H9 (cell line): ENCODE measurements around the gene TMEM245. TPM values are rescaled to one million over a fixed set of nuclear protein-coding genes. Genes with fewer than 3 reads are reported as not detected.
"Not testable (repeated sequence)": the region's sequence is repeated elsewhere in the genome, so short reads cannot be mapped to it uniquely, and the experiment has no call there.

Experiments
- DNase-seq: peaks from one replicate; pipeline ENCODE4 v3.0.0-alpha.2; 2017
- H2AFZ ChIP-seq: one replicate; pipeline ENCODE4 v1.6.1; 2013; ENCODE audit warnings: mild to moderate bottlenecking, low read length, control low read depth, moderate library complexity
- H2AK5ac ChIP-seq: 2 replicates; pipeline ENCODE4 v1.6.1; 2013; ENCODE audit warnings: low read length, control low read depth, mixed read lengths; ENCODE audit not compliant: insufficient read length
- H2BK120ac ChIP-seq: one replicate; pipeline ENCODE4 v1.6.1; 2013; ENCODE audit warnings: low read depth, mild to moderate bottlenecking, low read length, control low read depth, inconsistent platforms; ENCODE audit not compliant: poor library complexity, severe bottlenecking
- H2BK12ac ChIP-seq: 2 replicates; pipeline ENCODE4 v1.6.1; 2013; ENCODE audit warnings: low read length, control low read depth, mixed read lengths, low read depth; ENCODE audit not compliant: insufficient read length
- H2BK15ac ChIP-seq: 2 replicates; pipeline ENCODE4 v1.6.1; 2013; ENCODE audit warnings: low read depth, low read length, control low read depth
- H2BK20ac ChIP-seq: one replicate; pipeline ENCODE4 v1.6.1; 2013; ENCODE audit warnings: low read depth, mild to moderate bottlenecking, low read length, control low read depth, inconsistent platforms; ENCODE audit not compliant: poor library complexity, severe bottlenecking
- H2BK5ac ChIP-seq: 2 replicates; pipeline ENCODE4 v1.6.1; 2013; ENCODE audit warnings: low read length, control low read depth, mixed read lengths; ENCODE audit not compliant: insufficient read length
- H3K14ac ChIP-seq: 2 replicates; pipeline ENCODE4 v1.6.1; 2013; ENCODE audit warnings: low read length, control low read depth; ENCODE audit not compliant: insufficient read depth
- H3K18ac ChIP-seq: 2 replicates; pipeline ENCODE4 v1.6.1; 2013; ENCODE audit warnings: low read depth, mild to moderate bottlenecking, mixed read lengths, low read length, control low read depth; ENCODE audit not compliant: insufficient read length
- H3K23ac ChIP-seq: 2 replicates; pipeline ENCODE4 v1.6.1; 2013; ENCODE audit warnings: low read length, control low read depth, mixed read lengths, low read depth; ENCODE audit not compliant: insufficient read length
- H3K23me2 ChIP-seq: 2 replicates; pipeline ENCODE4 v1.6.1; 2013; ENCODE audit warnings: low read depth, mild to moderate bottlenecking, mixed read lengths, low read length, control low read depth; ENCODE audit not compliant: insufficient read length, poor library complexity, severe bottlenecking
- H3K27ac ChIP-seq: 2 replicates; pipeline ENCODE4 v1.5.1; 2013; ENCODE audit warnings: low read length, control low read depth, mixed read lengths, low read depth; ENCODE audit not compliant: insufficient read length
- H3K27me3 ChIP-seq: 2 replicates; pipeline ENCODE4 v1.6.1; 2013; ENCODE audit warnings: low read length, control low read depth, inconsistent platforms; ENCODE audit not compliant: insufficient read depth
- H3K4ac ChIP-seq: 2 replicates; pipeline ENCODE4 v1.6.1; 2013; ENCODE audit warnings: low read depth, mild to moderate bottlenecking, control low read depth, inconsistent platforms, low read length, moderate library complexity
- H3K4me1 ChIP-seq: 2 replicates; pipeline ENCODE4 v1.6.1; 2013; ENCODE audit warnings: low read length, control low read depth, inconsistent platforms; ENCODE audit not compliant: insufficient read depth
- H3K4me2 ChIP-seq: 2 replicates; pipeline ENCODE4 v1.6.1; 2013; ENCODE audit warnings: low read length, control low read depth, mixed read lengths; ENCODE audit not compliant: insufficient read length, insufficient read depth
- H3K56ac ChIP-seq: 2 replicates; pipeline ENCODE4 v1.6.1; 2013; ENCODE audit warnings: low read depth, mild to moderate bottlenecking, mixed read lengths, low read length, control low read depth; ENCODE audit not compliant: insufficient read length
- H3K79me1 ChIP-seq: 2 replicates; pipeline ENCODE4 v1.6.1; 2013; ENCODE audit warnings: low read depth, mild to moderate bottlenecking, moderate library complexity, low read length, control low read depth, inconsistent platforms; ENCODE audit not compliant: insufficient read depth, poor library complexity, severe bottlenecking
- H3K79me2 ChIP-seq: 2 replicates; pipeline ENCODE4 v1.6.1; 2013; ENCODE audit warnings: low read length, control low read depth, inconsistent platforms; ENCODE audit not compliant: insufficient read depth
- H3K9ac ChIP-seq: 2 replicates; pipeline ENCODE4 v1.6.1; 2013; ENCODE audit warnings: low read length, control low read depth, mixed read lengths; ENCODE audit not compliant: insufficient read length; ENCODE audit errors: extremely low read depth
- H3K9me3 ChIP-seq: one replicate; pipeline ENCODE4 v1.6.1; 2013; ENCODE audit warnings: low read depth, low read length, inconsistent platforms; ENCODE audit not compliant: control insufficient read depth
- H3T11ph ChIP-seq: one replicate; pipeline ENCODE4 v1.6.1; 2013; ENCODE audit warnings: mild to moderate bottlenecking, low read length, control low read depth, inconsistent platforms
- H4K20me1 ChIP-seq: one replicate; pipeline ENCODE4 v1.6.1; 2013; ENCODE audit not compliant: control insufficient read depth, insufficient read length, insufficient read depth
- H4K5ac ChIP-seq: 2 replicates; pipeline ENCODE4 v1.6.1; 2013; ENCODE audit warnings: low read depth, mild to moderate bottlenecking, mixed read lengths, low read length, control low read depth; ENCODE audit not compliant: insufficient read length
- H4K8ac ChIP-seq: replicated peaks from 2 replicates; pipeline ENCODE4 v1.6.1; 2013; ENCODE audit warnings: low read length, control low read depth, mixed read lengths, low read depth; ENCODE audit not compliant: insufficient read length
- H4K91ac ChIP-seq: 2 replicates; pipeline ENCODE4 v1.6.1; 2013; ENCODE audit warnings: low read depth, mild to moderate bottlenecking, moderate library complexity, mixed read lengths, low read length, control low read depth; ENCODE audit not compliant: insufficient read length
- H3K27ac Mint-ChIP-seq, 3 experiments: 2 replicates in 2 of 3; 3 replicates in 1 of 3; pipeline ENCODE4 v1.8.0; 2020 to 2021; ENCODE audit warnings: mixed read lengths in 3 of 3, mild to moderate bottlenecking in 1 of 3, moderate library complexity in 1 of 3
- H3K27me3 Mint-ChIP-seq: 2 replicates; pipeline ENCODE4 v1.8.0; 2021; ENCODE audit warnings: low read depth, mild to moderate bottlenecking, moderate library complexity, mixed read lengths
- H3K36me3 Mint-ChIP-seq, 3 experiments: 2 replicates in 2 of 3; 3 replicates in 1 of 3; pipeline ENCODE4 v1.8.0; 2020 to 2021; ENCODE audit warnings: low read depth in 3 of 3, mixed read lengths in 3 of 3; ENCODE audit not compliant: insufficient read depth in 1 of 3
- H3K4me1 Mint-ChIP-seq, 2 experiments: 2 replicates each; pipeline ENCODE4 v1.8.0; 2020; ENCODE audit warnings: mixed read lengths in 2 of 2
- H3K4me3 Mint-ChIP-seq, 2 experiments: 2 replicates in 1 of 2; 3 replicates in 1 of 2; pipeline ENCODE4 v1.8.0; 2020 to 2021; ENCODE audit warnings: mild to moderate bottlenecking in 2 of 2, mixed read lengths in 2 of 2, moderate library complexity in 1 of 2
- H3K9me3 Mint-ChIP-seq, 2 experiments: 2 replicates in 1 of 2; 3 replicates in 1 of 2; pipeline ENCODE4 v1.8.0; 2020; ENCODE audit warnings: mild to moderate bottlenecking in 2 of 2, mixed read lengths in 2 of 2, moderate library complexity in 1 of 2
- CTCF ChIP-seq: fragments of 200-600 bp; sonication (generic); conservative IDR thresholded peaks from 3 replicates; pipeline ENCODE4 v1.8.0; 2021; ENCODE audit warnings: antibody characterized with exemption, mild to moderate bottlenecking
- WGBS: extraction: QIAGEN DNeasy Blood & Tissue Kit; methylation state at CpG from one replicate; pipeline ENCODE4 v1.1.7; 2013; ENCODE audit warnings: missing lambda C conversion rate, low lambda C conversion rate, mixed read lengths; ENCODE audit not compliant: insufficient read length; ENCODE audit errors: extremely low coverage; 5-methylcytosine and 5-hydroxymethylcytosine counted together
- total RNA-seq: library from RNA; stranded (reverse); gene quantifications from 2 replicates; pipeline ENCODE4 v1.2.1, GENCODE V29; 2021

Gene TMEM245
- total RNA-seq, 1 experiment from 2014 or later, result 37.9 TPM

- H3K27me3 Mint-ChIP-seq, result no peaks in the 10 kb centered on the region
- Histone ChIP-seq H2BK20ac (no peak overlapping the region), H2AFZ (no peak overlapping the region), H3T11ph (no peak overlapping the region), H4K91ac (no peak overlapping the region), H2BK12ac (no peak overlapping the region), H2AK5ac (no peak overlapping the region), H3K79me2 (no peaks in the 10 kb centered on the region), H3K9ac (no peak overlapping the region), H4K5ac (no peak overlapping the region), H3K27ac (no peak overlapping the region), H4K8ac (no peak overlapping the region), H3K18ac (no peak overlapping the region), H3K9me3 (no peaks in the 10 kb centered on the region), H3K79me1 (no peaks in the 10 kb centered on the region), H3K4me1 (no peaks in the 10 kb centered on the region), H3K23ac (no peak overlapping the region), H3K4me2 (no peak overlapping the region), H3K27me3 (no peaks in the 10 kb centered on the region), H4K20me1 (no peaks in the 10 kb centered on the region), H3K14ac (no peak overlapping the region), H3K23me2 (no peaks in the 10 kb centered on the region), H3K56ac (no peak overlapping the region), H2BK15ac (no peak overlapping the region), H2BK120ac (no peak overlapping the region), H2BK5ac (no peak overlapping the region), H3K4ac (no peak overlapping the region)
- H3K36me3 Mint-ChIP-seq, result peaks cover 16 to 29% (median 18%) of the 10 kb centered on the region in 3 experiments; a peak in 6 of 7 replicates
- no peaks in the 10 kb centered on the region for H3K9me3 Mint-ChIP-seq
- no peak for DNase-seq
- TF ChIP-seq CTCF, result no peak
- H3K4me3 Mint-ChIP-seq, result no peak overlapping the region
- H3K4me1 Mint-ChIP-seq, result no peaks in the 10 kb centered on the region
- H3K27ac Mint-ChIP-seq, result no peak overlapping the region
- no CpG with 5 or more reads among the region's 3 CpGs for WGBS
Measured at GRCh38 chr9:108972186-108972585, 147.6 kb downstream of the TMEM245 start.

- not testable (repeated sequence) for H3K9me3 ChIP-seq, H3K23ac ChIP-seq, H2BK12ac ChIP-seq, DNase-seq, H3K4me2 ChIP-seq, H3K14ac ChIP-seq, H4K91ac ChIP-seq, H4K20me1 ChIP-seq, H3K27me3 Mint-ChIP-seq, H3K9ac ChIP-seq, H2BK5ac ChIP-seq, H3T11ph ChIP-seq, H2BK20ac ChIP-seq, H3K4me1 Mint-ChIP-seq, H3K18ac ChIP-seq, H3K79me2 ChIP-seq, H3K27me3 ChIP-seq, H2BK15ac ChIP-seq, H2AK5ac ChIP-seq, H3K4me1 ChIP-seq, H3K4me3 Mint-ChIP-seq, H3K79me1 ChIP-seq, H2BK120ac ChIP-seq, H3K9me3 Mint-ChIP-seq, H3K4ac ChIP-seq, H2AFZ ChIP-seq, H3K27ac ChIP-seq, H3K23me2 ChIP-seq, H4K8ac ChIP-seq, H3K56ac ChIP-seq, H3K27ac Mint-ChIP-seq, H4K5ac ChIP-seq
- WGBS, result no CpG with 5 or more reads among the region's 2 CpGs
- H3K36me3 Mint-ChIP-seq, result peaks cover 15 to 27% (median 16%) of the 10 kb centered on the region in 3 experiments; a peak in 6 of 7 replicates
Measured at GRCh38 chr9:108971392-108971791, 148.4 kb downstream of the TMEM245 start.
